Smooth muscle cell (in vitro differentiated cells): ENCODE measurements around the gene CCDC107. TPM values are rescaled to one million over a fixed set of nuclear protein-coding genes. Genes with fewer than 3 reads are reported as not detected.

Source experiments
- DNase-seq: peaks from one replicate; lab custom pipeline; 2025; ENCODE audit not compliant: unreplicated experiment; lab: John Stamatoyannopoulos, UW
- H2AFZ ChIP-seq: fragments of 200-600 bp; sonication (generic); 2 replicates; pipeline ENCODE4 v1.6.0; 2016; ENCODE audit warnings: antibody characterized with exemption, low read depth, mild to moderate bottlenecking
- H3F3A ChIP-seq: fragments of 200-600 bp; sonication (generic); 2 replicates; pipeline ENCODE4 v1.6.0; 2017; ENCODE audit warnings: antibody characterized with exemption, low read depth
- H3K27ac ChIP-seq: fragments of 200-600 bp; sonication (generic); 2 replicates; pipeline ENCODE4 v1.5.1; 2016; ENCODE audit warnings: low read depth, mild to moderate bottlenecking
- H3K27me3 ChIP-seq: fragments of 200-600 bp; sonication (generic); 2 replicates; pipeline ENCODE4 v1.6.1; 2016; ENCODE audit warnings: low read depth, mild to moderate bottlenecking
- H3K36me3 ChIP-seq: fragments of 200-600 bp; sonication (generic); 2 replicates; pipeline ENCODE4 v1.5.1; 2016; ENCODE audit warnings: low read depth
- H3K4me1 ChIP-seq: fragments of 200-600 bp; sonication (generic); 2 replicates; pipeline ENCODE4 v1.5.1; 2016; ENCODE audit warnings: low read depth
- H3K4me2 ChIP-seq: fragments of 200-600 bp; sonication (generic); 2 replicates; pipeline ENCODE4 v1.6.0; 2016; ENCODE audit warnings: mild to moderate bottlenecking
- H3K4me3 ChIP-seq: fragments of 200-600 bp; sonication (generic); 2 replicates; pipeline ENCODE4 v1.5.1; 2016; ENCODE audit warnings: mild to moderate bottlenecking
- H3K79me2 ChIP-seq: fragments of 200-600 bp; sonication (generic); 2 replicates; pipeline ENCODE4 v1.6.0; 2016; ENCODE audit warnings: low read depth, mild to moderate bottlenecking
- H3K9ac ChIP-seq: fragments of 200-600 bp; sonication (generic); 2 replicates; pipeline ENCODE4 v1.6.0; 2016; ENCODE audit warnings: low read depth
- H3K9me3 ChIP-seq: fragments of 200-600 bp; sonication (generic); replicated peaks from 2 replicates; pipeline ENCODE4 v1.5.1; 2016; ENCODE audit warnings: low read depth
- H4K20me1 ChIP-seq: fragments of 200-600 bp; sonication (generic); 2 replicates; pipeline ENCODE4 v1.6.0; 2016; ENCODE audit warnings: low read depth
- WGBS: methylation state at CpG from one replicate; pipeline ENCODE4 v1.1.7; 2016; ENCODE audit warnings: low lambda C conversion rate; 5-methylcytosine and 5-hydroxymethylcytosine counted together
- polyA plus RNA-seq: library from polyadenylated mRNA; unstranded; fragments of >200 nt; fragmentation: Nextera tagmentation; extraction: Ambion mirVana; gene quantifications from 2 replicates; pipeline ENCODE4 v1.2.1, GENCODE V29; 2016
- total RNA-seq: library from RNA; depleted of rRNA; stranded (reverse); fragments of >200 nt; gene quantifications from 2 replicates; pipeline ENCODE4 v1.2.3, GENCODE V29; 2014
- TF ChIP-seq, protein P1 (sequence below): fragments of 200-600 bp; sonication (generic); IDR thresholded peaks from 2 replicates; pipeline ENCODE4 v1.5.1; 2017; ENCODE audit warnings: borderline replicate concordance, mild to moderate bottlenecking, antibody characterized with exemption; ENCODE audit not compliant: insufficient read depth, poor library complexity, severe bottlenecking

Gene CCDC107
- total and polyA plus RNA-seq, 2 experiments from 2014 or later: 19.6 to 37.1 TPM

DNA sequence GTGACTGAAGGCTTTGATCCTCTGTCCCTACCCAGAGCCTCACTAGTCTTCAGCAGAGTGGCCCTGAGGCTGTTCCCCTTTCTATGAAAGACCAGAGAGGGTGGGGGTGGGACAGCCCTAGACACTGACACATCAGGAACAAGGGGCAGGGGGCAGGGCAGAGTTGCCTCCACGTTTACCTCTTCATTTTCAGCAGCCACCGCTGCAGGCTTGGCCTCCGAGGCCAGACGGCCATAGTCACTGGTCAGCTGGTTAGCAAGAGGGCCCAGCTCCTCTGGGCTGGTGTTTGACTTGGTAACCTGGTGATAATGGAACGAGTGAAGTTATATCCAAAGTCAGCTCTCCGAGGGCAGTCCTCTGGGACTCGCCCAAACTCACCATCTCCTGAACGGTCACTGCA, 47.3 kb downstream of the CCDC107 start:
- Histone ChIP-seq H3K4me3 (no peak overlapping the region), H3K4me1 (no peaks in the 10 kb centered on the region), H3K27me3 (no peaks in the 10 kb centered on the region), H3K36me3 (peaks cover 37% of the 10 kb centered on the region), H3K9ac (no peak overlapping the region), H3F3A (peaks cover 5% of the 10 kb centered on the region), H3K27ac (no peak overlapping the region), H3K79me2 (no peaks in the 10 kb centered on the region), H3K4me2 (no peak overlapping the region), H4K20me1 (peaks cover 29% of the 10 kb centered on the region), H3K9me3 (no peaks in the 10 kb centered on the region), H2AFZ (no peak overlapping the region)
- TF ChIP-seq, protein P1, sequence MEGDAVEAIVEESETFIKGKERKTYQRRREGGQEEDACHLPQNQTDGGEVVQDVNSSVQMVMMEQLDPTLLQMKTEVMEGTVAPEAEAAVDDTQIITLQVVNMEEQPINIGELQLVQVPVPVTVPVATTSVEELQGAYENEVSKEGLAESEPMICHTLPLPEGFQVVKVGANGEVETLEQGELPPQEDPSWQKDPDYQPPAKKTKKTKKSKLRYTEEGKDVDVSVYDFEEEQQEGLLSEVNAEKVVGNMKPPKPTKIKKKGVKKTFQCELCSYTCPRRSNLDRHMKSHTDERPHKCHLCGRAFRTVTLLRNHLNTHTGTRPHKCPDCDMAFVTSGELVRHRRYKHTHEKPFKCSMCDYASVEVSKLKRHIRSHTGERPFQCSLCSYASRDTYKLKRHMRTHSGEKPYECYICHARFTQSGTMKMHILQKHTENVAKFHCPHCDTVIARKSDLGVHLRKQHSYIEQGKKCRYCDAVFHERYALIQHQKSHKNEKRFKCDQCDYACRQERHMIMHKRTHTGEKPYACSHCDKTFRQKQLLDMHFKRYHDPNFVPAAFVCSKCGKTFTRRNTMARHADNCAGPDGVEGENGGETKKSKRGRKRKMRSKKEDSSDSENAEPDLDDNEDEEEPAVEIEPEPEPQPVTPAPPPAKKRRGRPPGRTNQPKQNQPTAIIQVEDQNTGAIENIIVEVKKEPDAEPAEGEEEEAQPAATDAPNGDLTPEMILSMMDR: no peak
- no peak for DNase-seq
- 88% methylated on average over 8 of the region's 8 CpGs for WGBS

DNA sequence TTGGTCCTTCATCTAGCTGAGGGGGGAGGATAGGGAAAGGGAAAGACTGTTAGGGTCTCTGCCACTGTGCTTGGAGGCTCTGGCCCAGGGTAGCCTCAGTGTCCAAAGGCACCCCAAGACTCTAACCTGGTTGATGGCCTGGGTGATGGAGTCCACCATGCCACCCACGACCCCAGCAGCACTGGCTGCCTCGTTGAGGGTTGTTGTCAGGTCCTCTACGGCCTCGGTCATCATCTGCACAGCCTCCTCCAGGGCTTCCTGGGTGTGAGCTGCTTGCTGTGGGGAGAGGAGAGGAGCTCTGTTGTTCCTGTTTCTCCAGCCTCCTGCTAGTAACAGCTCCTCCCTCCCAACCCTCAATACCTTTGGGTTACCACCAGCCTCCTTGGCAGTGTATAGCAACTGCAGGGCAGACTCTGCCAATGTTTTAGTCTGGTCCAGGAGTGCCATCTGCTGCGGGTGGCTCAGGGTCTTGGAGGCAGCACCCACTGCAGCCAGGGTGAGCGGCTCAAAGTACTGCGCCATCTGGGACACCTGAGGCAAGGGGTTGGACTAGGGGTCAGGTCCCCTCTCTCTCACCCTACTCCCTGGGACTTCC, 47.8 kb downstream of the CCDC107 start:
- no peaks in the 10 kb centered on the region for H3K27me3 ChIP-seq
- WGBS: 96% methylated on average over 7 of the region's 7 CpGs

DNA sequence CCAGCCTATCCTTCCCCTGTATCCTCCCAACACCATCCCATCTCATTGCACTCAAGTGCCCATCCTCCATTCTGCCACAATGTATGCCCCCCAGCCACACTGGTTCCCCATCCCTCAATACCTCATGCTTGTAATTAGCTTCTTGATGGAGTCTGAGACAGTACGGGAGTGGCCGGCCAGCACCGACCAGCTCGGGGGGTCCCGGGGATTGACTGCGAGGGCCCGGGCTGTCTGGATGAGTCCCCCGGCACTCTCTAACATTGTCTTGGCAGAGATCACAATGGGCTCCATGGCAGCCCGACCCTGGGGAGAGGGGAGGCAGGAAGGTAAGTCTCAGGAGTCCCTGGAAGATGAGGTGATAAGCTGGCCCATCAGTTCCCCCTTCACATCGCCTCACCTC, 48.9 kb downstream of the CCDC107 start:
- peaks cover 36% of the 10 kb centered on the region for H3K36me3 ChIP-seq
- WGBS: 92% methylated on average over 10 of the region's 10 CpGs
- TF ChIP-seq, protein P1: no peak
- no peak overlapping the region for H2AFZ ChIP-seq
- no peaks in the 10 kb centered on the region for H3F3A ChIP-seq
- no peak overlapping the region for H3K27ac ChIP-seq
- H3K4me3 ChIP-seq: no peak overlapping the region
- no peaks in the 10 kb centered on the region for H3K9me3 ChIP-seq
- no peak for DNase-seq
- H3K4me1 ChIP-seq: no peaks in the 10 kb centered on the region
- H3K79me2 ChIP-seq: no peaks in the 10 kb centered on the region
- H3K9ac ChIP-seq: no peak overlapping the region
- H4K20me1 ChIP-seq: peaks cover 20% of the 10 kb centered on the region
- H3K27me3 ChIP-seq: no peaks in the 10 kb centered on the region
- no peak overlapping the region for H3K4me2 ChIP-seq

More for the DNA sequence above, 47.8 kb downstream of the CCDC107 start:
- Histone ChIP-seq H3K79me2 (no peaks in the 10 kb centered on the region), H3K9me3 (no peaks in the 10 kb centered on the region), H3K36me3 (peaks cover 34% of the 10 kb centered on the region), H3K9ac (no peak overlapping the region), H3K27ac (no peak overlapping the region), H3K4me2 (no peak overlapping the region), H3F3A (no peaks in the 10 kb centered on the region), H2AFZ (no peak overlapping the region), H3K4me1 (no peaks in the 10 kb centered on the region), H3K4me3 (no peak overlapping the region), H4K20me1 (peaks cover 23% of the 10 kb centered on the region)
- TF ChIP-seq, protein P1: no peak
- DNase-seq: no peak

- TF ChIP-seq, protein P1: no peak
- H3K9me3 ChIP-seq: no peaks in the 10 kb centered on the region
- peaks cover 2% of the 10 kb centered on the region for H3F3A ChIP-seq
- H3K4me3 ChIP-seq: no peak overlapping the region
- H3K4me1 ChIP-seq: no peaks in the 10 kb centered on the region
- H3K27ac ChIP-seq: no peak overlapping the region
- WGBS: 100% methylated on average over 4 of the region's 4 CpGs
- H3K79me2 ChIP-seq: no peaks in the 10 kb centered on the region
- no peak overlapping the region for H2AFZ ChIP-seq
- peaks cover 33% of the 10 kb centered on the region for H3K36me3 ChIP-seq
- no peaks in the 10 kb centered on the region for H3K27me3 ChIP-seq
- no peak overlapping the region for H3K4me2 ChIP-seq
- DNase-seq: no peak
- H4K20me1 ChIP-seq: peaks cover 23% of the 10 kb centered on the region
- H3K9ac ChIP-seq: no peak overlapping the region
Observed at GRCh38 chr9:35708146-35708545, 50.1 kb downstream of the CCDC107 start.
